NCI-H1105 (cell line): ENCODE data around the gene NRG3.
"Not testable (repeated sequence)": the region's sequence is repeated elsewhere in the genome, so short reads cannot be mapped to it uniquely, and the experiment has no call there.

ENCODE experiments used
- DNase-seq: peaks from one replicate; lab custom pipeline; 2025; lab: John Stamatoyannopoulos, UW

Gene NRG3

DNA sequence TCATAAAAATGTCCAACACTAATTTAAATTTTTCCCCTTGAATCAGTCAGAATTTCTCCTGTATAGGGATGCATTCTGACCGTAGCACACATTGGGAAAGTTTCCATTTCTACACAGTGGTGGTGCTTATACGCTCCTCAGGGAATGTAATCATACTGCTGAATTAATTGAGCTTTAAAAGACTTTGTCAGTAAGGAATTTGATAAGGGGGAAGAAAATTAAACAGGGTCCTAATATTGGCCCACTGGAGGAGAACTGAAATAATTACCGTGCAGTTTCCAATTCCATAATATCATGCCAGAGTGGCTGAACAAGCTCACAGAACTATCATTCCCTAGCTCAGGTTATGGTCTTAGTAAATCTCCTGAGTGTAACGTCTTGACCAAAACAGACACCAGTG lies 1041.9 kb downstream of the NRG3 start:
- DNase-seq: no peak

DNA sequence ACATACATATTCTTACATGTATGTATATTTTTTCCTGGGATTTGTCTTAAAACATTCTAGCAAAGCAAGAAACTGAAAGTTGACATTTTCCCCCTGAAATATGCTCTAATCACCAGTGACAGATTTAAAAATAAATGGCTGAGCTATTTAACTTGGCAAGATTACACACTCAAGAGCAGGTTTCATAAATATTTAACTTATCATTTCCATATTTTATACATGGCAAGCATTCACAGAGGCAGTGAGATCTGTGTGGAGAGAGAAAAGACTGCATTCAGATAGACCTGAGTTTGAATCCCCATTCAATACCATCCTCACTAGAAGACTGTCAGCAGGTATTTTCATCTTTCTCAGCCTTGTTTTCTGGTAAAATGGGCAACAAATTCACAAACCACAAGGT lies 1043.0 kb downstream of the NRG3 start:
- DNase-seq: no peak

DNA sequence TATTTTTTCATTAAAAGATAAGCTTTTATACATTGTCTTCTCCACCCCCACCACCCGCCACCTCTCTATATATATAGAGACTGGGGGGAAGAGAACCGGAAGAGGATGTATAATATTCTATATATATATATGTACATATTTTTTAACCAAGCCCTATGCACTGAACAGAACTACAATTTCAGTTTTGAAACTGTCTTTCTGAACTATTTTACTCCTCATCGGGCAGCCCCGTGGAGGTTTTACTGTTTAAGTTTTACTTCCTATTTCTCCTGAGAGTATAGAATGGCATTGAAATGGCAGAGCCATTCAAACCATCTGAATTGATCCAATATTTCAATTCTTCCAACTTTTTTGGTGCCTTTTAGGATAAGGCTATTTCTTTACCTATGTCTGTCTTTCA lies 1047.1 kb downstream of the NRG3 start:
- DNase-seq: no peak

DNA sequence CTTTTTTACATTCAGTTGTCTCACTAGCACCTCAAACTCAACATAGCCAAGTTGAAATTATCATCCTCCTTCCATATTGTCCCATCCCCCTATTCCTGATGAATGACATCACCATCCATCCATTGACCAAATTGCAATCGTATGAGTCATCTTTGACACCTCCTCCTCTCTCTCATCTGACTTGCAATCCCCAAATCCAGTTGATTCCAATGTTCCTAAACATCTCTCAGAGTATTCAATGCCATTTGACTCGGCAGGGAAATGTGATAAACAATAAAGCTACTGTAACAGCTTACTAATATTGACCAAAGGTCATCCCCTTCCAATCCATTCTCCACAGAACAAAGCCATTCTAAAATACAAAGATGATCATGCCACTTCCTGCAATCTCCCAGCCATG lies 1047.8 kb downstream of the NRG3 start:
- DNase-seq: no peak

DNA sequence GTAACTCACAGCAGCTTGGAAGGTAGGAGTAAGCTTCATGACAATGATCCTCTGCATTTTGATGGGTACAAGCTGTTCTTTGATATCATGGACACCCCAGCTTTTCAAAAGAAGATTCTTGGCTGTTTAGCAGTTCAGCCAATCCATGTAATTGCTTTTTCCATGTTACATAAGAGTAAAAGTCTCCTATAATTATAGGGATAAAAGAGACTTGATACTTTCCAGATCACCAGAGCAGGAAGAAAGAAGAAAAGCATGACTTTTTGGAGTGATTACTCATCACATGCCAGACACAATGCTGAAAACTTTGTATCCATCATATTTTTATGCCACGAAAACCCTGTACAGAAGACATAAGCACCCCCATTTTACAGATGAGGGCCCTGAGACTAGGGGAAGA lies 1049.7 kb downstream of the NRG3 start:
- DNase-seq: no peak

DNA sequence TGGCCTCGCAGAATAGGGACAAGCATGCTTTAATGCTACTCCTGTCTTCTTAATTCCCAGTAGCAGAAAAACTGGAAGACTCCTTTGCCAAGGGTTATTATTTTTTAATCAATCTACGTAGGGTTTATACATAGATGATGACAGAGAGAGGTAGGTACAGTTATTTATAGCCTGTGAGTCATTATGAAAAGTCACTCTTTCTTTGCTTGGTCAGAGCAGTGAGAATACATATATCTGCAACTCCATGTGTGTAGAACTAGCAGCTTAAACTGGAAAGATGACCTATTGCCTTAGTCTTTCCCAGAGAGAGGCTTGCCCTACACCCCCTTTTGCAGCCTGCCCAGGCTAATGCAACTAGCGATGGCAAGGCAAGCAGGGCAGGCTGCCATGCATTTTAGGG lies 1050.6 kb downstream of the NRG3 start:
- no peak for DNase-seq

DNA sequence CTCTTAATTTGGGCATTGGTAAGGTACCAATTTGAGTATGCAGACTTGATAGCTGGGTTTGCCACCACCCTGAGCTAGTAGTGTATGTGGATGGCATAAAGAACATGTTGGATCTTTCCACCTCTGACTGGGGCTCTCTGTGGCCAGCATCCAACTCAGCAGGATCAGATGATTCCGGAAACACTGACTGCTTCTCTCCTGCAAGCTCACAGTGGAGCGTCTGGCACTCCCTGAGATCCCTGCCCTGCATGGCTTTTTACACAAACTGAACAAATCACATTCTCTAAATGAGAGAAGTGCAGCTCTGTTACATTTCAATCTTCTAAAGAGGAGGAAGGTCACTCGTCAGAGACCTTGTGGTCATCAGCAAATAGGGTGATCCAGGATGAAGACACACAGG lies 1057.5 kb downstream of the NRG3 start:
- DNase-seq: no peak

DNA sequence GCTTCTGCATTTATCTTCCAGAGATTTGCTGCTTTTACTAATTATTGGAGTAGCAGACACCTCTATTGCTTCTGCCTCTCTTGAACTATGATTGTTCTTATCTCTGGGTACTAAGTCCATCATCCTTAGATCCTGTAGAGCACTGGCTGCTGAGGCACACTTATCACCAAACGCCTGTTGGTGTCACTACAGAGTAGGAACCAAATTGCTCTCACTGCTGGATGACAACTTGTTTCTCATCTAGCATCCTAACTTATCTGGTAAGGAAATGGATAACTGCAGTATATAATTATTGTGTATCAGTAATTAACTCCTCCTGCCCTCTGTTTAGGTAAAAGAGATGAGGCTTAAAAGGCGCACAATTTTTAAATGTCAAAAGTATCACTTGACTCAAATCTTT lies 1059.4 kb downstream of the NRG3 start:
- DNase-seq: no peak

DNA sequence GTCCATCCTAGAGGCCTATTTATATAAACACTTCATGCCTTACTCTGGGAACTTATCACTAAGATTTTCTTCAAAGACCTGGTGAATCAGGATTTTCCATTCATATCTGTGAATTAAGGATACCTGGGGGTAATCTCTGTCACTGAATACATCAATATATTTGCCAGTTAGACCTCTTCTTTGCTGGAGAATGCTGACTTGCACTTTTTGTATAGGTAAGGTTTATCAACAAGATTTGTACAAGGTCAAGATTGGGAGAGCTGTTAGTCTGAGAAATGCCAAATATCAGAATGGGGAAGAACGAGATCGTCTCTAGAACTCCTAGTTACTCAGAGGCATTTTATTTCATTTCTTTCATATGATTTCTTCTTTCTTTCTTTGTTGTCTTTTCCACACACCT lies 1060.0 kb downstream of the NRG3 start:
- no peak for DNase-seq

DNA sequence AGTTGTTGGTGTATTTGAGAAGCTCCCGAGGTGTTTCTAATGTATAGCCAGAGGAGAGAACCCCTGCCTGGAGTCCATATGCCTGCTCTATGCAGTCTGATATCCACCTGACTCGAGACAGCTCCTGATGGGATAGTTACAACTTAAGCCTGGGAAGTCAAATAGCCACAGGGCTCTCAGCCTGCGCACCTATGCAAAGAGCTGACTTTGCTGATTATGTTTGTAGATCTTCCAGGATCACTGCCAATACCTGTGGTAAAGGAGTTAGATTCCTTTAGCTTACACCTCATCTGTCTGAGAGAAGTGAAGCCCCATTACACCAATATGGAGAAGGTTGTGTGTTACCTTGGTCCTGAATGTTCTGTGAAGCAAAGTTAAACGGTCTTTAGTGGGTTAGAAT lies 1063.3 kb downstream of the NRG3 start:
- DNase-seq: no peak

DNA sequence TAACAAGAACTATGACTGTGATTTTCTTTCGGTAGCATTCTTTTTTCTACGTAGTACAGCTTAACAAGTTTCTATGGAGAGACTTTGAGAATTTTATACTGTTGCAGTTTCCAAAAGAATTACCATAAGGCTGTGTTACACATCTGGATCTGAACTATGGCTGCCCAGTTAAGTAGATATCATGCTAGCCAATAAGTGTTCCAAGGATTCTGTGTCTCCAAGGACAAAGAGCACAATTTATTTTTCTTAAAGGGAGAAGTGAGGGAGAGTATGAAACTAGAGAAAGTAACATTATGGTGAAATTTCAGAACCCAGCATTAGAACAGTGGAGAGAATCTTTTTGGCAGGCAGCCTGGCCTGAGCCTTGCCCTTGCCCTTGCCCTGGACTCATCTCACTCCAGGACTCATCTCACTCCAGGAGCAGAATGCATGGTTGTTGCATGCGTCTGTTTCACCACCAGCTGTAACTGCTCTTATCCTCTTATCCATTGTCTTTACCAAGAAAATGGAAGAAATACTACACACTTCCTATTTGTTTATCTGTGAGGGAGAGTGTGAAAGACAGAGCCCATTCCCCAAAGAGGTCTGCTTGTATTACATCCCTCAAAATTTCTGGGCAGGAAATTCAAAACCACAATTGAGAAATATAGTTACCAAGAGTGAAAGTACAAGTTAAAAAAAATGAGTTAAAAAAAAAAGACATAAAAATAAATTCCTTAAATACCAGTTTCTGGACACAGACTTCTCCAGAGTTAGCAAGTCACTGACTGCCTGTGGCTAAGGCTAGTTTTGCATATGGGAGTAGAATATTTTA lies 1067.5 kb downstream of the NRG3 start:
- DNase-seq: no peak

DNA sequence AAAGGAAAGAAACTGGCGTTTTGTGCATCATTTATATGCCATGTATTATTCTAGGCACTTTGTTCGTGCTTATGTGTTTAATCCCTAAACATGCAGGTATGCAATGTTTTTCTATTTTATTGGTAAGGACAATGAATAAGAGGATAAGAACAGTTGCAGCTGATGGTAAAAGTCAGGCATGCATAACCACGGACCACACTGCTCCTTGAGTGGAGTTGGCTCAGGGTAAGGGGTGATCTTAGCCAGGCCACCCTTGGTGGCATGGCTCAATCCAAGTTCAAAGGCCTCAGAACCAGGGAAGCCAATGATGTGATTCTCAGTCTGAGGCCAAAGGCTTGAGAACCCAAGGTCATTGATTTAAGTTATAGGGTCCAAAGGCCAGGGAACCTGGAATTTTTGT lies 1068.1 kb downstream of the NRG3 start:
- DNase-seq: no peak

DNA sequence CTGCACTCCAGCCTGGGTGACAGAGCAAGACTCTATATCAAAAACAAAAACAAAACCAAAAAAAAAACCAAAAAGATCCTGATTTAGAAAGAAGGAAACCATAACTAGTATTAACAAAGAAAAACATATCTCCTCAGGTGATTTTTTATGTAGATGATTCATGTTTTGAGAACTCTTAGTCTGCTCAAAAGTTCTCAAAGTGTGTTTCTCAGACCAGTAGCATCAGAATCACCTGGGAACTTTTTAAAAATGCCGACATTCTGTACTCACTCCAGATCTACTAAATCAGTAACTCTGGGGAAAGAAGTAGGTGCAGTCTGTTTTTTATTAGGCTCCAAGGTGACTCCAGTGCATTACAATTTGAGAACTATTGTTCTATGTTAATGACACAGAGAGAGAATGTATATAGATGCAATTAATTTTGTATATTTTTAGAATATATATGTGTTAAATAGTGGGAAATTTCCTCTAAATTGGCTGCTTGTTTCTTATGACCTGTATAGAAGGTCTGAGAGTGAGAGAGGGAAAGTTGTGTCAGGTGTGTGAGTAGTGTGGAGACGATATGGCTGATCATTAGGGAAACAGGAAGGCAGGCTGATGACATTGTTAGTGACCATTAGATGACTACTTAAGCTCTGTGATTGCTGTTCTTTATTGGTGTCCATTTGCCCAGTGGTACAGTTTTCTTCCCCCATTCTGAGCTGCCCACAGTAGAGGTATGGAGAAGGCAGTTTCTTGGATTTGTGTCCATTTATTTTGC lies 1075.0 kb downstream of the NRG3 start:
- no peak for DNase-seq

DNA sequence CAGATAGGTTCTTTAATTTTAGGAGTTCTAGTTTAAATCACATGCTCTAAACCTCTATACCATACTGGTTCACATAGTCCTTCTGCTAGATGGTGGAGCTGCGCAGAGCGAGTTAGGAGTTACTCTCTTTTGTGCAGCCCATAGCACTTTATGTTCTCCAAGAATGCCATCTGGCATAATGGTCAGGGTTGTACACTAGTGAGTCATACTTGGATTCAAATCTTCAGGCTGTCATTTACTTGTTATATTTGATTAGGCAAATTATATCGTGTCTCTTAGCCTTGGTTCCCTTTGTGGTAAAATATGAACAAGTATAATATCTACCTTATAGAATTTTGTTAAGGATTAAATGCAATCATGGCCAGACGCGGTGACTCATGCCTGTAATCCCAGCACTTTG lies 1078.3 kb downstream of the NRG3 start:
- no peak for DNase-seq

DNA sequence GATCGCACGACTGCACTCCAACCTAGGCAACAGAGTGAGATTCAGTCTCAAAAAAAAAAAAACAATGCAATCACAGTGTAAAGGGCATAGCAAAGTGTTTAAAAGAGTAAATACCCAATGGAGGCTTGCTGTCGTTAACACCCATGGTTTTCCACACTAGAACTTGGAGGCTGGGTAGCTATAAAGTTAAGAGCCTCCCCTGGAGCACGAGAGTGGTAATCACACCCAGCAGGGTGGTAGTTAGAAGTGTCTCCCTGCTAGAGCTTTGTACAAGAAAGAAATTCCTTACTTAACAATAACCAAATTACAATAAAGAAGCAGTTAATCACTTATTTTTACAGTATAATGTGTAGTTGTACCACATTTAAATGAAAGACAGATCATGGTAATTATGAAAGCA lies 1078.9 kb downstream of the NRG3 start:
- DNase-seq: no peak

DNA sequence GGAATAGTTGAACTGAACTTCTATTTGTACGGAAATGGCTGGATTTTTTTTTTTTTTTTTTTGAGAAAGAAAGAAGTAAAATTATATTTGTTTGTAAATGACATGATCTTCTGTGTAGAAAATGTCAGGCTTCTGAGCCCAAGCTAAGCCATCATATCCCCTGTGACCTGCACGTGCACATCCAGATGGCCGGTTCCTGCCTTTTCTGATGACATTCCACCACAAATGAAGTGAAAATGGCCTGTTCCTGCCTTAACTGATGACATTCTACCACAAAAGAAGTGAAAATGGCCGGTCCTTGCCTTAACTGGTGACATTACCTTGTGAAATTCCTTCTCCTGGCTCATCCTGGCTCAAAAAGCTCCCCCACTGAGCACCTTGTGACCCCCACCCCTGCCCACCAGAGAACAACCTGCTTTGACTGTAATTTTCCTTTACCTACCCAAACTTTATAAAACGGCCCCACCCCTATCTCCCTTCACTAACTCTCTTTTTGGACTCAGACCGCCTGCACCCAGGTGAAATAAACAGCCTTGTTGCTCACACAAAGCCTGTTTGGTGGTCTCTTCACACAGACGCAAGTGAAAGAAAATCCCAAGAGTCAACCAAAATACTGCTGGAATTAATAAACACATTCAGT lies 1085.5 kb downstream of the NRG3 start:
- not testable (repeated sequence) for DNase-seq

DNA sequence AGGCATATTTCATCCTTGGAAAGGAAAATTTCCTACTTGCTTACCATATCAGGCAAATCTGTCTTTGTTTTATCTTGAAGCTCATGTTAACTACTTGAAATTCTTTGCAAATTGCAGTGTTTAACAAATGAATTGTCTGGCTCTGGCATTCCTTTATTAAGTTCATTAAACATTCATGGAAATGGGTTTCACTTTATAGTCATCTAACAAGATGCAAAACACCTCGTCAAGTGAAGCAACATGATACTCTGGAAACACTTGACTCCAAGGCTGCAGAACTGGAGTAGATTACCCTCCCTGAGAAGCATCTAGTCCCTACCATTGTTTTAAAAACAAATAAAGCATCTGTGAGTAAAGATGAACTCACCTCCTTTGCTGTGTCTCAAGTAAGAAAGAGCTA lies 1086.9 kb downstream of the NRG3 start:
- DNase-seq: no peak

DNA sequence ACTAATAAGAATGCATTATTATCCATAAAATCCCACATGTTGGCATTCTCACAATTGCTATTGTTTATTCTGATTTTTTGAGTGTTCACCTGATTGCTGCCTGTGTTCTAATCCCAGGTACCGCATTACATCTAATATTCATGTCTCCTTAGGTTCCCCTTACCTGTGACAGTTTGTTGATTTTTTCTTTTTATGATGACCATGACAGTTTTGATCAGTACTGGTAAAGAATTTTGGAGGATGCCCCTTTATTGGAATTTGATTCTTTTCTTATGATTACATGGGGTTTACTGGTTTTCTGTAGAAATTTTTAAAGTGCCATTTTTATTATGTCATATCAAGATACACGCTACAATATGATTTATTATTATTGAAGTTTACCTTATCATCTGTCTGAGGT lies 1091.1 kb downstream of the NRG3 start:
- DNase-seq: no peak

DNA sequence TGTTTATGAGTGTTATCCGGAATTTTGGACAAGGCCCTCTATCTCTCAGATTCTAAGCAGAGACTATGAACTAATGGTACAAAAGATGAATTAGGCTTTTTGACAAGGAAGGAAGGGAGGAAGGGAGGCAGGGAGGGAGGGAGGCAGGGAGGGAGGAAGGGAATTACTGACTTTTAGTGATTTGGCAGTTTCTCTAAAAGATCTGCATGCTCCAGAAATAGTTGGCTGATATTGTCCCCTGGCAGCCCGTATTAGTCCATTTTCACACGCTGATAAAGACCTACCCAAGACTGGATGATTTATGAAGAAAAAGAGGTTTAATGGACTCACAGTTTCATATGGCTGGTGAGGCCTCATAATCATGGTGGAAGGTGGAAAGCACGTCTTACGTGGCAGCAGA lies 1093.5 kb downstream of the NRG3 start:
- DNase-seq: no peak

DNA sequence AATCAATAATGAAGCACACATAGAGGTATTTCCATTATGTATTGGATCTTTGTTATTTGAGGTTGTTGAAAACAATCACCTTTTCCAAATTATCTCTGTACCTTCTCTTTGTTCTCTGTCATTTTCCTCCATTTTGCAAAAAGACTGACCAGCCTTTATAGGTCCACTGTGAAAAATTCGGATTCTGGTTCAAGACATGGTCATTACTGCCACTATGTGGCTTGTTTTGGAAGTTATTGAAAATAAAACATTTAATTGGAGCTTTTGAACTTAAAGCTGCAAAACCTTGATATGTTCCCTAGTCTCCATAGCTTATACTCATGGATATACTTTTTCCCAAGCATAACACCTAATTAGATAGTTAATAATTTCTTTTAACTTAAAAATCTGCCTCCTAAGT lies 1094.4 kb downstream of the NRG3 start:
- DNase-seq: no peak

DNA sequence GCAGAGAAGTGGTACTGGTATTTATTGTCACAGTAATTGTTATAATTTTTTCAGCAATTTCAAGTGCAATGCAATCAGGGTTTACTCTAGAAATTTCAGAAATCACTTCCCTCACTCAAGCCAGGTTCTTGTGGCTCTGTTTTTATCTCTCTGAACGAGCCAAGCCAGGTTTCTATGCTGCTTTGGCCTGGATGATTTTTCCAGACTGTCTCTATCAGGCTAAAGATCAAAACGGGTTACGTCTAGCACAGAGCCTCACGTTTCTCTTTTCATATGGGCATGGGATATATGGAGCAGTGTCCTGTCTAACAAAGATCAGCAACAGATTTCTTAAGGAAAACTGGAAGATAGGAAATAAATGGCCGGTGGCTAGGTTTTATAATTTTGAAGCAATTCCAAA lies 1105.3 kb downstream of the NRG3 start:
- DNase-seq: no peak

DNA sequence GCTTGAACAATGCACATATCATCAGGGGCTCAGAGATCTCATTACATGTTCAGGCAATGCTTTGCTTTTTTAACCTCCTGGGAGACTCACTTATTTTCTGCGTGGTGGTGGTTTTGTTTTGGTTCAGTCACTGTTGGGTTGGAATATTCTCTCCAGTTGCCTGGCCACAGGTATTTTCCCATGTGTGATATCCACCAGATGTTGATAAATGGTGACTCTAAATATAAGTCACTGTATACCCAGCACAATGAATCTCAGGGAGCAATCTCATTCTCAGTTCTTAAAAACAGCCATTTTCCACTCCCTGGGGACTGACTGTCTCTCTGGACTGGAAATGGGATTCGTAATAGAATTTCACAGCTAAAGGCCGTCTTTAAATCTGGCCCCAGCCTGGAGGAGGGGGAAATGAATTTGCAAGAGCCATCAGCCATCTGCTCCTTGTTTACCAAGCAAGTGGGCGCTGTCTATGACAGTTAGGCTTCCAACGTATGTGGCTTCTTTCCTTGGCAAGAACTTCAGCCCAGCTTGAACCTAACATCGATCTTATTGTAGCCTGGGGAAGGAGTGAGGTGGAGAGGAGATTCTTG lies 1106.2 kb downstream of the NRG3 start:
- DNase-seq: no peak

DNA sequence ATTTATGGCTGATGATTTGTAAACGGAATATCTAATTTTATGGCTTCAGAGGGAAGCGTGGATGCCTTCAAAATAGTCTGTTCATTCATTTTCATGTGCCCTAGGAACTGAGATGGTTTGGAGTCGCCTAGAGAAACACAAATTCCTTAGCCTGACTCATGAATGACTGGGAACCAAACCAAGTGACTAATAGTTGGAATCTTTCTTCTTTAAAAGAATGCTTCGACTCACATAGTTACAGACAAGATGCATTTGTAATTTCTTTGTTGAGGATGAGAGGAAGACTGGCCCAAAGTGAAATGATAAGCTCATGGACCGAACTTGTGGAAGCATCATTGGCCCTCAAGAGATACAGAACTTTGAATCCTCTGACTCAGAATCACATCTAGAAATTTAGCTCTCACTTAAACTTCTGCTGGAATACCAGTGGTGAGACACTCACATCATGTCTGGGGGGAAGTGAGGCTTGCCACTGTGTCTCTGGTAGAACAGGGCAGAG lies 1107.2 kb downstream of the NRG3 start:
- DNase-seq: no peak
